GM12872 (cell line): ENCODE measurements around the gene EPB41L3.

ENCODE experiments used
- CTCF ChIP-seq: IDR thresholded peaks from 3 replicates; pipeline ENCODE4 v1.5.1; 2011; ENCODE audit warnings: low read depth, mild to moderate bottlenecking, low read length, moderate library complexity; ENCODE audit not compliant: insufficient read depth

EPB41L3 gene

GRCh38 chr18:5461041-5461440 is 82.8 kb downstream of the EPB41L3 start:
- TF ChIP-seq CTCF = no peak

GRCh38 chr18:5457462-5457957 is 86.3 kb downstream of the EPB41L3 start:
- no peak for TF ChIP-seq CTCF

GRCh38 chr18:5456577-5457461 is 87.0 kb downstream of the EPB41L3 start:
- TF ChIP-seq CTCF = peak; percentile 21; the same call in 1 of the 3 replicates

- no peak for TF ChIP-seq CTCF
Observed at GRCh38 chr18:5455674-5456073, 88.1 kb downstream of the EPB41L3 start.

GRCh38 chr18:5452943-5453443 is 90.8 kb downstream of the EPB41L3 start:
- no peak for TF ChIP-seq CTCF

- no peak for TF ChIP-seq CTCF
Observed at GRCh38 chr18:5451871-5452270, 91.9 kb downstream of the EPB41L3 start.

GRCh38 chr18:5451150-5451549 is 92.6 kb downstream of the EPB41L3 start:
- TF ChIP-seq CTCF = no peak
